ENCODE measurements around the gene ESYT2.

The ESYT2 gene

DNA sequence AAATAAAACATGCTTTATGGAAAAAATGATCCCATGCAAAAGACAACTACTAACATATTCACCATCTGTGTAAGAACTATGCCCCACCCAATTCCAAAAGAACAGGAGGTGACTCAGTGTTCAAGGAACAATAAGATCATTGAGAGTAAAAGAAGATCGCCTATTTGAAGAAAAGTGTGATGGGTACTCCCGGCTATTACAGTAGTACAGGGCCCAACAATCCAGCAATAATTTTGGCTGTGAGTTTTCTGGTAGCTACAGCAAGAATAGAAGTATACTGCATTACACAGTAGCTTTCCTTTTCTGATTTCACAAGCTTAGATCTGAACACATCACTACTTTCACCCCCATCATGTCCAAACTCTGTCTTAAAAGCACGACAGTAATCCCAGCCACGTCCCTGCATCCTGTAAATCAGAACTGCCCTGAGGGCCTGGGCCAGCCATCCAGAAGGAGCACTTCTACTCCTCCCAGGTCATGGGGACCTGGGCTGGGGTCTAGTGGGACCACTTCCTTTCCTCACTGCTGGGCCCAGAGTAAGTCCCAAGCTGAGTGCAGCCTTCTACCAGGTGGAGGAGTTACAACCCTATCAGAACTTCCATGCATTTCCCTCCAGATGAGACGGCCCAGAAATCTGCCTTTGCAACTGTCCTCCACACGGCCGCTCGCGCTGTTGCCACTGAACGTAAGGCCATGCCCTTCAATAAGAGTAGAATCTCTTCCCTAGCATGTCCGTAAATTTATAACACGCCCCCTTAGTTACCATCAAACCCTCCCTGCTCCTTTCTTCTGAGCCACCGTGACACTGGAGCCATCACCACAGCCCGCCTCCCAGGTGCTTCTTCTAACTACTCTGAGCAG is 7.9 kb downstream of the ESYT2 start:
- no peak for FAIRE-seq

DNA sequence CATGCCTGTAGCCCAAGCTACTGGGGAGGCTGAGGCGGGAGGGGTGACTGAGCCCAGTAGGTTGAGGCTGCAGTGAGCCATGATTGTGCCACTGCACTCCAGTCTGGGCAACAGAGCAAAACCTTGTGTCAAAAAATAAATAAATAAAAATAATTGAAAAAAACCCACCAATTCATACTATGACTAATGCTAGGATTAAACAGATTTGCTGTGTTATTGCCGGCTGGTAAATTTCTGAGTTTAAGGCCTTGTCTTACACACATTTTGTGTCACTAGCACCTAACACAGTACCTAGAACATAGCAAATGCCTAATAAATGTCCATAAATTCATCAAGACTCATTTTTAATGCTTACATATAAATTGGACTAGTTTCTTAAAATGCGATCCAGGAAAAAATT is 8.7 kb downstream of the ESYT2 start:
- FAIRE-seq: no peak

DNA sequence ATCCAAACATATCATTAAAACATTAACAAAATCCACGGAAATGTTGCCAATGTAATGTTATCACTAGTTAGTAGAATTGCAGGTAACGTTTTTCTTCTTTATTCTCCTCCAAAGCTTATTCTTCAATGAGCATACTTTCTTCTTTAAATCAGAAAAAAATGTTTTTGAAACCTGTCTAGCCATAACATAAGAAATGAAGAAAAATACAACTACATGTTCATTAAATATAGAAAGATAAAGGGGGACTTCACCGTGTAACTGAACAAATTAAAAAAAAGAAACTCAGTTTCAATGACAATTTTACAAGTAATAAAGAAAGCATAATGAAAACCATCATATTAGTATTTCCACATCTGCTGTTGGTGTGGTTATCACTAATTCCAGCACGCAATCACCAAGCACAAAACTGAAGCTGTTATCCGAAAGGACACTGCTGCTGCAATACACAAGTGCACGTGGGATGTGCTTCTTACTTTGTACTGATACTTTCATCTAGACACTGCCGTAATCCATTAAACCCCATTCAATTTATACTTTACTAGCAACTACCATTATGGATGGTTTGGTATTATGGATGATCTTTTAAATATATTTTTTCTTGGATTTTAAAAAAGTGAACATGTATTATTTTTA is 9.6 kb downstream of the ESYT2 start:
- FAIRE-seq: no peak

DNA sequence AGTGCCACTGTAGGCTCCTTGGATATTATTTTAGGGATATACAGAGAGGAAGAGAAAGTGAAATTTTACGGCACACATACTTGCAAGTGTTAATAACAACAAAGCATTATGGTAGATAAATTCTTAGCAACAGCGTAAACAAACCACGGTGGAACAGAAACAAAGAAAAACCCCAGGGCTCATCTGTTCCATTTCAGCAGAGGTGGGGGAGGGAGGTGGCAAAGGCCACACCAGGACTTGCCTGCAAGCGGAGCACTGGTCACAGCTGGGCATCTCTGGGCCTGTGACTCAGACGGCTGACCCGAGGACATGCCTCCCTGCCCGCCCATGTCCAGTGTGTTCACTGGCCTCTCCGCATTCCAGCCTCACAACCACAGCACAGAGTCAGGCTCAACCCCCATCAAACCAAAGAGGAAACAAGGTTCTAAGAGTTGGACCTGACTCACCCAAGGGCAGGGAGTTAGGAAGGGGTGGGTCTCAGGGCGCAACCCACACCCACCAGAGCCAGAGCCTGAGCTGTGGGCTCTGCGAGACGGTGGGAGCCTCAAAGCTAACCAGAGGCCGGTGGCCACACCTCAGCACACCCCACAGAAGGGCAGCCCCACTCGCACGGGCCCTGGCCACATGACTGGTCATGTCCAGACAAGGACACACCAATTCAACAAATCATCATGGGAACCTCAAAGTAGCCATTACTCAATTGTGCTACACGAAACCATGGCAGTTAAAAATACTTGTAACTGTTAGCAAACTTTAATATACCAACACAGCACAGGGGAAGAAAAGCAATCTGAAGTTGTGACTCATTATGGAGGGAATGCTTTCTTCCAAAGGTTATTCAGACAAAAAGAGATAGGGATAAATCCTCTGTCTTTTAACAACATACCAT is 10.7 kb downstream of the ESYT2 start:
- FAIRE-seq: no peak

DNA sequence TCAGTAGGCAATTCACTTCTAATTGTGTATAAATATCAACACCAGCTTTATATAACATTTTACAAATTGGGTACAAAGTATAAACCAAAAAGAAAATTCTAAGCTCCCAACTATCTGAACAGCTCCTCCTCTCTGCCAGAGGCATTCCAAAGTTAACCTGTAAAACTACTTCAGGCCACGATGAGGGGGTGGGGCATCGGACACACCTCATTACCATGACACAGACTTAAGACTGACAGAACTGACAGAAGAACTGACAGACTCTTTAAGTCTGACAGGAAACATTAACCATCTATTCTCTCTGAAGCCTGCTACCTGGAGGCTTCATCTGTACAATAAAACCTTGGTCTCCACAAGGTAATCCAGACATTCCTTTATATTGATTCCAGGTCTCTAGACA is 12.3 kb downstream of the ESYT2 start:
- FAIRE-seq: no peak

DNA sequence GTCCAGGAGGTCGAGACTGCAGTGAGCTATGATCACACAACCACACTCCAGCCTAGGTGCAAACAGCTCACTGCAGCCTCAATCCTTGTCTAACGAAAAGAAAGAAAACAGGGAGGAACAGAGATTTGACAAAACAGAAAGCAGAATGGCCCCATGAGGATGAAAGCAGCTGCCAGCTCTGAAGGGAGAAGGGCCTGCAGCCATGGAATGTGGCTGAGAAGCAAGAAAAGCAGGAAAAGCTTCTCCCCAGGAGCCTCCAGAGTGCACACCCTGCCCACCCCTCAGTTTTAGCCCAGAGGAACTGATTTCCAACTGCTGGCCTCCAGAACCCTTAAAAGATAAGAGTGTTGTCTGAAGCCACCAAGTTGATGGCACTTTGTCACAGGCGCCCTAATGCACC is 13.0 kb downstream of the ESYT2 start:
- FAIRE-seq: no peak

DNA sequence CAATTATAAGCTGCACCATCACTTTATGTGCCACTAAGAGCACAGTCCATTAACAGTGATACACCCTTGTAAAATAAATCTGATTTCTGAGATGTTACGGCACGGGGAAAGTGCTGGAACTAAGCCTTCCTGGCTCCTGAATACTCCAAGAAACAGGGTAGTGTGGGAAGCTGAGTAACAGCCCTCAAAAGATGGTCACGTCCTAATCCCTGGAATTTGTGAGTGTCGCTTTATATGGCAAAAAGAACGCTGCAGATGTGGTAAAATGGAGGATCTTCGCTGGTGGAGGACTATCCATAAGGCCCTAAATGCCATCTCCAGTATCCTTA is 13.5 kb downstream of the ESYT2 start:
- no peak for FAIRE-seq

DNA sequence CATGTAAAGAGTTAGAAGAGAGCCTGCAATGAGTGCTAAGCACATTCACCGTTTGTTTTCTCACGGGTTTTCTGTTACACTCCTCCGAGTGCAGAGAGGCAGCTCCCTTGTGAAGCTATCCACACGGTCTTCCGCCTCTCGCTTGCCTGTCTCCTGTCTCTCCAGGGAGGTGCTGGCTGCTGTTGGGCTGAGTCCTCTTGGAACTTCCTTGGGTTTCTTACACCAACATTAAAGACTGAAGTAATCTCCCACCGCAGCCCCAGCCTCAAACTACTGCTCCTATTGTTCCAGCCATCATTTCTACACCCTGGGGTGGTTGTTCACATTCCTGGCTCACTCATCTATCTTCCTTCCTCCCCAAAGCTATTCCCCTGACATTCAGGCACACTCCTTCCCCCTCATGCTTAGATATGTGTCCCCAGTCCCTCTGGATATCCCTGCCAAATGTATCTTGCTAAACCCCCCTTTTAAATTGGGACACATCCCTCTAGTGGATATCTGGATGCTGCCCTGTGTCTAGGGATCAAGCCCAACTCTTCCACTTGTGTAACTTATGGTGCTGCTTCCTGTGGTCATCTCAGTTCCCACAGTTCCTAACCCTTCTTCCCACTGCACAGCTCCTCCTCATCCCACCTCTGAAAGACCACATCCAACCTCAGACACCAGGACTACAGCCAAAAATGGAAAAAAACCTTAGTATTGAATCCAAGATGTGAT is 14.1 kb downstream of the ESYT2 start:
- FAIRE-seq: no peak

DNA sequence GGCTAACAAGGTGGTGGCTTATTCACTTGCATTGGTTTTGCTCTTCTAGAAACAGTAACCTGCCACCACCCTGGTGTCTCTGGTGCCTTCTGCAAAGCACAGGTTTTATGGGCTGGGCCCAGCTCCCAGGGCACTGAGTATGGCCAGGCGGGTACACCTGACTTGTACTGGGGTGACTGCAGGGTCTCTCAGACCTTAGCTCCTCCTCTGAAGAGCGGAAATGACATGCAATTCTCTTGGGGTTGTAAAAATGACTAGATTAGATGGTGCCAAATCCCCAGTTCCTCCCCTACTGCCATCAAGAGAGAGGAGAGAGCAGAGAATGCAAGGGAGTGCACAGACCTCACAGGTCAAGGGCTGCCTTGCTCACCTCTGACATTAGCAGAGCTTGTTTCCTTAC is 14.7 kb downstream of the ESYT2 start:
- no peak for FAIRE-seq

DNA sequence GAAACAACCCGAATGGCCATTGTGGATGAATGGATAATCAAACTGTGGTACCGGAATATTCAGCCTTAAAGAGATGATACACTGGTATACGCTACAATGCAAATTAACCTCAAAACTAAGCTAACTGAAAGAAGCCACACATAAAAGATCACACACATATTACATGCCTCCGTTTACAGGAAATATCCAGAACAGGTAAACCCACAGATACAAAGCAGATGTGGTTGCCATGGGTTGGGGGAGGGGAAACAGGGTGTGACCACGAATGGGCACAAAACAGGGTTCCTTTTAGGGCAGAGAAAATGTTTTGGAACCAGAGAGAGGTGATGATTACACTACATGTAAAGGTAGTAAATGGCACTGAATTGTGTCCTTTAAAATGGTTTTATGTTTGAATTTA is 16.6 kb downstream of the ESYT2 start:
- no peak for FAIRE-seq

DNA sequence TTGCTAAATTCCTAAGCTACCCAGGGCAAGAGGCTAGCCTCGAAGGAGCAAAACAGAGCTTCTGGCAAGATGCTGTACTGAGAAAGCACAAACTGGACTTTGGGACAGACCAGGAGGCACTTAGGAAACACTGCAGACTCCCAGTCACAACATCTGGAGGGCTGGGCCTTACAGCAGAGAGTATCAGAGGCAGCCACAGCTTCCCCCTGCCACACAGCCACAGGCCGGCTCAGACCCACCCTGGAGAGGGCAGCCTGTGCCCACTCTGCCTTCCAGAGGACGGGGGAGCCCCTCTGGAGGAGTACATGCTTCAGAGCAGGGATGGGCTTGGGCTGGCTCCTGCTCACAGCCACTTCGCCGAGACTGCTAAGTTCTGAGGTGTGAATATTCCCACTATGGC is 17.4 kb downstream of the ESYT2 start:
- no peak for FAIRE-seq

DNA sequence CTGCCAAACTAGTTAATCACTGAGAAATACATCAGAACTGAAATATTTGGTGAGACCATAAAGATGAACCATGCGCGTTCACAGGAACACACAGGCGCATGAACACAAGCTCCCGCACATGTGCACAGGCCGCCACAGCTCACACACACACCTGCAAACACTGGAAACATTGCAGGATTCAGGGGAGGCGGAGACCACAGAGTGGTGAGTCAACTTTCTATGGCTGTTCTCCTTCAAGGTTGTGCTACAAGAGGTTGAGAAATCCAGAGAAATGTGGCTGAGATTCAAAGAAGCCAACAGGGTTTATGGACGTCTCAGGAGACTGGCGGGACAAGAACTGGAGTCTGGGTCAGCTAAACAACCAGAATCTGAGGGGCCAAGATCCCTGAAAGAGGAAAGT is 17.8 kb downstream of the ESYT2 start:
- no peak for FAIRE-seq

DNA sequence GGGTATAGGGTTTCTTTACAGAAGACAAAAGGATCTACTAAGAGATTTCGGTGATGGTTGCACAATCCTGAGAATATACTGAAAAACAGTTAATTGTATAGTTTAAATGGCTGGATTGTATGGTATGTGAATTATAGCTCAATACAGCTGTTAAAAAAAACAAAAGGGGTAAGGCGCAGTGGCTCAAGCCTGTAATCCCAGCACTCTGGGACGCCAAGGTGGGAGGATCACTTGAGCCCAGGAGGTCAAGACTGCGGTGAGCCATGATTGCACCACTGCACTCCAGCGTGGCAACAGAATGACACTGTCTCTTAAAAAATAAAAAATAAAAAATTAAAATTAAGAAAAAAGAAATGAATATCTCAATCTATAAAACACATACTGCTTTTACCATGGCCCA is 18.5 kb downstream of the ESYT2 start:
- no peak for FAIRE-seq

DNA sequence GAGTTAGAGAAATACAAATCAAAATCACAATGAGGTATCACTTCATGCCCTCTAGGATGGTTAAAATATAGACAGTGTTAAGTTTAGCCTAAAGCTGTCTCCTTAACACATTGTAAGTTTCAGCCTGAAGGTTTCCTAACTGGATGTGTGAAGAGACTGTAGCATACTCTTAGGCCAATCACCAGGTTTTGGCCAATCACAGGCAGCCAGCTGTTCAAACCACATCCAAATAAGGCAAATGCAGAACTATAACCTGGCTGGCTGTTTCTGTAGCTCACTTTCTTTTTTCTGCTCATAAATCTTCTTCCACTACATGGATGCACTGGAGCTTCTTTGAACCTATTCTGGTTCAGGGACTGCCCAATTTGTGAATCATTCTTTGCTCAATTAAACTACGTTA is 19.7 kb downstream of the ESYT2 start:
- FAIRE-seq: no peak

DNA sequence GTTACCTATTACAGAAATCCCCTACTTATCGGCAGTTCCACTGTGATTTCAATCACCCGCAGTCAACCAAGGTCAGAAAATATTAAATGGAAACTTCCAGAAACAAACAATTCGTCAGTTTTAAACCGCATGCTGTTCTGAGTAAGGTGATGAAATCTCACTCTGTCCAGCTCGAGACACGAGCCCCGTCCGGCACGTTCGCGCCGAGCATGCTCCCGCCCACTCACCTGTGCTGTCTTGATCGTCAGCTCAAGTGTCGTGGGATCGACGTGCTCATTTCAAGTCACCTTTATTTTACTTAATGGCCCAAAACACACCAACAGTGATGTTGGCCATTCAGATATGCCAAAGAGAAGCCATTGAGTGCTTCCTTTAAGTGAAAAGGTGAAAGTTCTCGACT is 21.2 kb downstream of the ESYT2 start:
- no peak for FAIRE-seq

DNA sequence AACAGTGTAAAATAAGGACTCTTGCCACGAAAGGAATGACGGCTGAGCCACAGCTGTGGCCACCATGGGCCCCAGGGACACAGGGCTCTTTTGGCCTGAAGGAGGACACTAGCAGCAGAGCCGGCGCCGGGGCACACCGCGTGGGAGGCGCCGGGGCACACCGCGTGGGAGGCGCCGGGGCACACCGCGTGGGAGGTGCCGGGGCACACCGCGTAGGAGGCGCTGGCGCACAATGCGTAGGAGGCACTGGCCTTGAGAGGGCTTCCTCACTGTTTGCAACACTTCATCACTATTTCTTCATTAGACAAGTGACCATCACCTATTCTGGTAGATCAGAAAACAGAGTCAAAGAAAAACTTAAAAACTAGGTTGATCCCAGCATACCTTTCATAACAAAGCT is 23.4 kb downstream of the ESYT2 start:
- FAIRE-seq: no peak

DNA sequence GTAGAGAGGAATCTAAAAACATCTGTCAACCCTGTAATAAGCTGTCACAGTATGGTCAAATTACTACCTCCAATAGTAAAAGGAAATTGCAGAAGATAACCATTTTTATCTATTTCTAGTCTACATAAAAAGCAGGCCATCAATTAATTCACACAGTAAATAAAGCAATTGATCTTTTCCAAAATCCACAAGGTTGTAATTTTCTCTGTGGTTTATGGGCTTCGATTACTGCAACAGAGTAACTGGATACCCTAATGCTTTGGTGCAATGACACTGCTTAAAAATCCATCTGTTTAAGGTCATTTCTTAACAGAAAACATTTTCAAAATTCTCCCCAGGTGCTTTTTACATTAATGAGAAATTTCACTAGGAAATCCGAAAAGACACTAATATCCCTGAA is 23.9 kb downstream of the ESYT2 start:
- FAIRE-seq: no peak

DNA sequence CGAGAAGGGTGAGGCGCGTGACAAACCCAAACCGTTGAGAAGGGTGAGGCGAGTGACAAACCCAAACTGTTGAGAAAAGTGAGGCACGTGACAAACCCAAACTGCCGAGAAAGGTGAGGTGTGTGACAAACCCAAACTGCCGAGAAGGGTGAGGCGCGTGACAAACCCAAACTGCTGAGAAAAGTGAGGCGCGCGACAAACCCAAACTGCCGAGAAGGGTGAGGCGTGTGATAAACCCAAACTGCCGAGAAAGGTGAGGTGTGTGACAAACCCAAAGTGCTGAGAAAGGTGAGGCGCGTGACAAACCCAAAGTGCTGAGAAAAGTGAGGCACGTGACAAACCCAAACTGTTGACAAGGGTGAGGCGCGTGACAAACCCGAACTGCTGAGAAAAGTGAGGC is 25.0 kb downstream of the ESYT2 start:
- no peak for FAIRE-seq

DNA sequence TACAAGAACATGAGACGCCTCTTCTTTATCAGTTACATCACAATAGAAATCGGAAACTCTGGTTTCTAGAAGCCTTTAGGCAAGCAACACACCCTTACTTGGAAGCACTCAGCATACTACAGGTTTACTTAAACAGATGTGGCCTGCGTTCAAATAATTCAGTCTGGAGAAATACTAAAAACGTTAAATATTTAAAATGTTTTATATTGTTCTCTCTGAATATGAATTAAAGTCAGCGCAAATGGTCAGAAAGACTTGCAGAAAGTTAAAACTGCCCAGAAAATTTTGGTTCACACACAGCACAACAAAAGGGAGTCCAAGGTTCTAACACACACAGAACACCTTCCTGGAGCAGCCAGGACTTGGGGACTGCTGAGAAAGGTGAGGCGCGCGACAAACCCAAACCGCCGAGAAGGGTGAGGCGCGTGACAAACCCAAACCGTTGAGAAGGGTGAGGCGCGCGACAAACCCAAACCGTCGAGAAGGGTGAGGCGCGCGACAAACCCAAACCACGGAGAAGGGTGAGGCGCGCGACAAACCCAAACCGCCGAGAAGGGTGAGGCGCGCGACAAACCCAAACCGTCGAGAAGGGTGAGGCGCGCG is 25.8 kb downstream of the ESYT2 start:
- no peak for FAIRE-seq

DNA sequence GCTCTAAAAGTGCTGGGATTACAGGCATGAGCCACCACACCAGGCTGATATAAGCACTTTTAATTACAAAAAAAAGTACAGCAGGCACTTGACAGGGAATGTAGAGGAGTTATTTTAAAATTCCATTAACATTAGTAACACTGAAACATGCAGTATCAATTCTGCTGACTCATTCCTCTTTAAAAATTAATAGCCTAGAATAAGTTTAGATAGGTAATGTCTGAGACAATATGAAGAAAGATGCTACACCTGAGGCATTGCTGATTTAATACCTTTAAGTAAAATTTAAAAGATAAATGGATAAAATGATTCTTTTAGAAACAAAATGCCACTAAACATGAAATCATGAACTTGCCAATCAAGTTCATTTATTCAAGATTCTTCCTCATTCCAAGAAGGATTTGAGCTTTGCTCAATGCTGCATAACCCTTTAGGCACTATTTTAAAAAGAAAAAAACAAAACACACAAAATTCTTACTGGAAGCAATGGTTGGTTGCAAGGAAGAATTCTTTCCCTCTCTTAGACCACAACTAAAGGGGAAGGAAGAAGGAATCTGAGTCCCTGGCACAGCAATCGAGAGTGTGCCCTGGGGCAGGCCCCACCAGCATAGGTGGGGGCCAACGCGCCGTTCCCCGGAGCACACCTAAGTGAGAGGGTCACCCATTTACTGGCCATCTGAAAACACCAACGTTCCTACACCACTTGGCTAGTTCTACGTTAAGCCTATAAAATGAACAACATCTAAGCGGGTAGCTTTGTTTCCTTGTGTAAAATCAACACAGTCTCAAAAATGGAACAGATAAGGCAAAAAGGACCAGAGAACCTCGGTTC is 26.6 kb downstream of the ESYT2 start:
- no peak for FAIRE-seq

DNA sequence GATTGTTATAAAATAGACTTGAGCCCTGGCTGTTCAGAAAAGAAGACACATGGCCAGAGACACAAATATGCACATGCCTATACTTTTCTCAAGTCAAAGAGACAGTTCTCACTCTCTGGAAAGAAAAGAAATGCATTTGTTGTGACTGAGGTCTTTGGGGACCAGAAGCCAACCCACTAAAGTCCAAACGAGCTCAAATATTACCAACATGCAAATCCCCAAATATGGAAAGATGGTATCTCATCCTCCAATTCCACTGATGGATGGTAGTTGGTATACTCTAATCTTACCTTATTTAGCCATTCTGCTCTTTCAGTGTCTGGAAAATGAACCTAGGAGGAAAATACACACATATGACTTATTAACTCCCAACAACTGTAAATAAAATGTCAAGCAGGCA is 30.6 kb downstream of the ESYT2 start:
- FAIRE-seq: no peak

DNA sequence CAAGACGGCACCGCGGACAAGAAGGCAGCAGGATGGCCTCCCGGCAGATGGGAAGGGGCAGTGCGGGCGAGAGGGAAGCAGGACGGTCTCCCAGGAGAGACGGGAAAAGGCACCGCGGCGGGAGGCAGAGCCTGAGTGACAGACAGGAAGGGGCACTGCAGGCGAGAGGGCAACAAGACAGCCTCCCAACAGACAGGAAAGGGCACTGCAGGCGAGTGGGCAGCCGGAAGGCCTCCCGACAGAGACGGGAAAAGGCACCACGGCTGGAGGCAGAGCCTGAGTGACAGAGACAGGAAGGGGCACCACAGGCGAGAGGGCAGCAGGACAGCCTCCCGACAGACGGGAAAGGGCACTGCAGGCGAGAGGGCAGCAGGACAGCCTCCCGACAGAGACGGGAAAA is 32.6 kb downstream of the ESYT2 start:
- FAIRE-seq: no peak

All from islet of Langerhans (tissue), 1 donor.